H7 (cell line): ENCODE results near the gene PRADC1. TPM values are rescaled to one million over a fixed set of nuclear protein-coding genes. Genes with fewer than 3 reads are reported as not detected.

Experiments
- DNase-seq: peaks from one replicate; pipeline ENCODE4 v3.0.0; 2012
- H3K27me3 ChIP-seq: 2 replicates; pipeline ENCODE4 v1.6.0; 2011; ENCODE audit warnings: mild to moderate bottlenecking, low read length; ENCODE audit not compliant: control insufficient read depth, insufficient read depth
- H3K36me3 ChIP-seq: replicated peaks from 2 replicates; pipeline ENCODE4 v1.5.1; 2011; ENCODE audit warnings: low read length; ENCODE audit not compliant: control insufficient read depth, insufficient read depth
- H3K4me3 ChIP-seq: 2 replicates; pipeline ENCODE4 v1.5.1; 2011; ENCODE audit warnings: low read depth, mild to moderate bottlenecking, control low read depth, low read length, moderate library complexity; ENCODE audit not compliant: insufficient read depth
- total RNA-seq: library from RNA; depleted of rRNA; stranded (reverse); fragments of >200 nt; shearing (Covaris generic); gene quantifications from 2 replicates; pipeline ENCODE4 v1.2.3, GENCODE V29; 2014; rRNA removed

PRADC1 gene
- 17.7 and 19.6 TPM in 2 replicates for total RNA-seq

- Histone ChIP-seq H3K36me3 (no peaks in the 10 kb centered on the region), H3K4me3 (peak within 1 kb of the TSS; percentile 99), H3K27me3 (no peaks in the 10 kb centered on the region)
- DNase-seq = peak; percentile 99
Measured at GRCh38 chr2:73233154-73233931, at the start of gene PRADC1. TSS of gene PRADC1 (minus strand) at chr2:73233239. CDS start at chr2:73233160, 79 bp downstream.

- DNase-seq = no peak
- H3K4me3 ChIP-seq = no peak overlapping the region
- peaks cover 17% of the 10 kb centered on the region for H3K27me3 ChIP-seq
- H3K36me3 ChIP-seq = no peaks in the 10 kb centered on the region; the same call in 1 of the 2 replicates
Measured at GRCh38 chr2:73281244-73281643, 48.2 kb upstream of the PRADC1 start.

GRCh38 chr2:73279852-73280251, 46.8 kb upstream of the PRADC1 start:
- peak; percentile 50 for DNase-seq
- H3K36me3 ChIP-seq = no peaks in the 10 kb centered on the region; the same call in 1 of the 2 replicates
- no peak overlapping the region for H3K4me3 ChIP-seq
- H3K27me3 ChIP-seq = peaks cover 4% of the 10 kb centered on the region; the same call in 1 of the 2 replicates

GRCh38 chr2:73272270-73272669, 39.2 kb upstream of the PRADC1 start:
- no peak overlapping the region for H3K4me3 ChIP-seq
- peaks cover 33% of the 10 kb centered on the region for H3K27me3 ChIP-seq
- no peak for DNase-seq
- no peaks in the 10 kb centered on the region; the same call in 1 of the 2 replicates for H3K36me3 ChIP-seq

- Histone ChIP-seq H3K4me3 (peak overlapping the region; percentile 59), H3K27me3 (peaks cover 35% of the 10 kb centered on the region), H3K36me3 (no peaks in the 10 kb centered on the region)
- no peak for DNase-seq
Measured at GRCh38 chr2:73269686-73270465, 36.8 kb upstream of the PRADC1 start.

- peak overlapping the region; percentile 59 for H3K4me3 ChIP-seq
- DNase-seq = peak; percentile 97
- peaks cover 35% of the 10 kb centered on the region for H3K27me3 ChIP-seq
- no peaks in the 10 kb centered on the region; the same call in 1 of the 2 replicates for H3K36me3 ChIP-seq
Measured at GRCh38 chr2:73268830-73269685, 36.0 kb upstream of the PRADC1 start.

GRCh38 chr2:73268366-73268829, 35.4 kb upstream of the PRADC1 start:
- H3K4me3 ChIP-seq = peak overlapping the region; percentile 59
- H3K36me3 ChIP-seq = no peaks in the 10 kb centered on the region; the same call in 1 of the 2 replicates
- no peak for DNase-seq
- H3K27me3 ChIP-seq = peaks cover 35% of the 10 kb centered on the region

- no peak overlapping the region for H3K4me3 ChIP-seq
- peaks cover 1% of the 10 kb centered on the region for H3K36me3 ChIP-seq
- no peak for DNase-seq
- H3K27me3 ChIP-seq = peaks cover 35% of the 10 kb centered on the region
Measured at GRCh38 chr2:73267008-73267407, 34.0 kb upstream of the PRADC1 start.

- Histone ChIP-seq H3K27me3 (peaks cover 34% of the 10 kb centered on the region), H3K36me3 (peaks cover 1% of the 10 kb centered on the region), H3K4me3 (no peak overlapping the region)
- DNase-seq = peak; percentile 37
Measured at GRCh38 chr2:73266061-73266901, 33.2 kb upstream of the PRADC1 start.

- Histone ChIP-seq H3K27me3 (peaks cover 28% of the 10 kb centered on the region), H3K36me3 (peaks cover 1% of the 10 kb centered on the region), H3K4me3 (no peak overlapping the region)
- no peak for DNase-seq
Measured at GRCh38 chr2:73265298-73266060, 32.4 kb upstream of the PRADC1 start.

- Histone ChIP-seq H3K4me3 (no peak overlapping the region), H3K36me3 (peaks cover 1% of the 10 kb centered on the region)
- DNase-seq = no peak
Measured at GRCh38 chr2:73264783-73265182, 31.7 kb upstream of the PRADC1 start.

GRCh38 chr2:73264332-73264606, 31.2 kb upstream of the PRADC1 start:
- H3K27me3 ChIP-seq = peaks cover 18% of the 10 kb centered on the region
- no peak for DNase-seq
- H3K4me3 ChIP-seq = no peak overlapping the region
- peaks cover 1% of the 10 kb centered on the region for H3K36me3 ChIP-seq

More at GRCh38 chr2:73264783-73265182, 31.7 kb upstream of the PRADC1 start:
- peaks cover 21% of the 10 kb centered on the region for H3K27me3 ChIP-seq
